Esophagus (tissue), 2 donors: ENCODE data around the gene SLIT1. TPM values are rescaled to one million over a fixed set of nuclear protein-coding genes. Genes with fewer than 3 reads are reported as not detected.

ENCODE experiments used
- H3K27ac ChIP-seq, 2 donors: one replicate each; pipeline ENCODE4 v1.5.1; 2013; ENCODE audit warnings: low read depth in 2 of 2, mild to moderate bottlenecking in 2 of 2, inconsistent platforms in 1 of 2, low read length in 1 of 2, moderate library complexity in 1 of 2
- H3K27me3 ChIP-seq, 2 donors: one replicate each; pipeline ENCODE4 v1.6.1; 2013; ENCODE audit warnings: low read length in 2 of 2, control low read depth in 1 of 2, mild to moderate bottlenecking in 1 of 2; ENCODE audit not compliant: insufficient read depth in 2 of 2, control insufficient read depth in 1 of 2
- H3K36me3 ChIP-seq, 2 donors: one replicate each; pipeline ENCODE4 v1.6.1; 2013; ENCODE audit warnings: low read length in 1 of 2; ENCODE audit not compliant: control insufficient read depth in 2 of 2, insufficient read depth in 2 of 2
- H3K4me1 ChIP-seq, 2 donors: one replicate each; pipeline ENCODE4 v1.6.1; 2013; ENCODE audit warnings: low read length in 1 of 2; ENCODE audit not compliant: control insufficient read depth in 2 of 2, insufficient read depth in 2 of 2
- H3K4me3 ChIP-seq, 2 donors: one replicate each; pipeline ENCODE4 v1.5.1; 2013; ENCODE audit warnings: low read length in 2 of 2, mild to moderate bottlenecking in 2 of 2, low read depth in 1 of 2, moderate library complexity in 1 of 2
- H3K9me3 ChIP-seq, 2 donors: one replicate each; pipeline ENCODE4 v1.6.1; 2013; ENCODE audit warnings: mild to moderate bottlenecking in 2 of 2, low read depth in 1 of 2, low read length in 1 of 2, moderate library complexity in 1 of 2; ENCODE audit not compliant: control insufficient read depth in 2 of 2, insufficient read depth in 1 of 2
- WGBS, 2 donors: extraction: QIAGEN DNeasy Blood & Tissue Kit; methylation state at CpG; one replicate each; pipeline ENCODE4 v1.1.7; 2013; 5-methylcytosine and 5-hydroxymethylcytosine counted together
- polyA plus RNA-seq, 2 donors: library from polyadenylated mRNA; stranded (reverse); fragments of 200-250 nt; gene quantifications; one replicate each; pipeline ENCODE4 v1.2.3, GENCODE V29; 2013
- donor health status: healthy with polysubstance abuse.
- donor health status: Bipolar disorder and iron deficiency.

The SLIT1 gene
- polyA plus RNA-seq, 2 donors = 0.02 TPM

- WGBS, 2 donors = 73 to 81% methylated on average over 14 to 15 of the region's 15 CpGs
- no peak overlapping the region for H3K4me3 ChIP-seq
- no peak overlapping the region for H3K27ac ChIP-seq
- peaks cover 0 to 8% of the 10 kb centered on the region in 2 donors for H3K27me3 ChIP-seq
- H3K36me3 ChIP-seq = no peaks in the 10 kb centered on the region
- H3K9me3 ChIP-seq = no peaks in the 10 kb centered on the region
- peaks cover 3 to 4% of the 10 kb centered on the region in 2 donors for H3K4me1 ChIP-seq
Measured at GRCh38 chr10:97060441-97061084, 125.2 kb downstream of the SLIT1 start.

DNA sequence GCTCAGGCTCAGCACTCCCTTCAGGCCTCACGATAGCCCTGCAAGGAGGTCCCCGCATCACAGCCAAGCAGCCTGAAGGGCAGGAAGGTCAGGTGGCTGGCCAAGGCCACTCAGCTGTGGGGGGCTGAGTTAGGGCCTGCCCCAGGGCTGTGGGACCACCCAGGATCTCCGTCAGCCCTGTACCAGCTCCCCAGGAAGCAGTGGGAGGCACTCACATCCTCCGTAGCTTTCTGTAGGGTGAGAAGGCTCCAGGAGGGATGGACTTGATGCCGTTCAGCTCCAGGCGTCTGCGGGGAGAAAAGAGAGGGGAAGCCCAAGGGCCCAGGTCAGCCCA is 125.9 kb downstream of the SLIT1 start:
- 77 to 88% methylated on average over 7 of the region's 7 CpGs for WGBS, 2 donors

DNA sequence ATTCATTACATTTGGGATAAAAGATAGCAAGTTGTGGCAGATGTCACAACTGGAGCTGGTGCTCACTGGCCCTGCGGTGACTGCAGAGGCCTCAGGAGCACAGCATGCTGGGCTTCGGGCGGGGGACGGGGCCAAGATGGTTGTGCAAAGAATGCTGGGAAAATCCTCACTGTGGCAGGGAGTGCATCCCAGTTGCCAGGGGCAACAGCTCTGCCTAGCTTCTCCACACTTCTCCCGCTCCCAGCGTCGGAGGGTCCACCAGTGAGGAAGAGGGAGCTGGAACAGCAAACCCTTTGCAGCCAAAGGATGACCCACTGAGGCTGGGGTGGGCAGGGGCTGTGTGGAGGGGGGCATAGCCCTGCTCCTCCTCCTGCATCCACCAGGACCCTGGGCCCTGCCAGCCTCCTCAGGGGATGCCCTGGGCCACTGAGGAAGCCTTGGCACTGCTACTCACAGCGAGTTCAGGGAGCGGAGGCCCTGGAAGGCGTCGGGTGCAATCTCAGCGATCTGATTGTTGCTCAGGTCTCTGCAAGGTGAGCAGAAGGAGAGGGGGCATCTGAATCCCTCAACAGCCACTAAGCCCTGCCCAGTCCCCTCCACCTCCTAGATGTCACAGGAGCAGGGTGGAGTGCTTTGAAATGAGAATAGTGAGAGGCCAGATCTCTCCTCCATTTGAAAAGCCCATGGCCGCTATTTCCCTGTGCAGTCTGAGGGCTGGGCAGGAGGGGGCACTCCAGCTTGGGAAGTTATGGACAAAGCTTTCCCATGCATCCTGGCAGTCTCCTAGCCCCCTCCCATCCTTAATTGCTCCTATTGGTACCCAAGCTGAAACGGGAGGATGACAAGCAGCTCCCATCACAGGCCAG is 126.5 kb downstream of the SLIT1 start:
- no peak overlapping the region for H3K4me3 ChIP-seq
- H3K27me3 ChIP-seq = peaks cover 0 to 3% of the 10 kb centered on the region in 2 donors
- H3K27ac ChIP-seq = no peak overlapping the region
- WGBS, 2 donors = 61 to 75% methylated on average over 13 to 14 of the region's 14 CpGs
- H3K4me1 ChIP-seq = peaks cover 0 to 3% of the 10 kb centered on the region in 2 donors
- no peaks in the 10 kb centered on the region for H3K36me3 ChIP-seq
- no peaks in the 10 kb centered on the region for H3K9me3 ChIP-seq

More for the DNA sequence above, 125.9 kb downstream of the SLIT1 start:
- H3K36me3 ChIP-seq = no peaks in the 10 kb centered on the region
- H3K9me3 ChIP-seq = no peaks in the 10 kb centered on the region
- no peak overlapping the region for H3K4me3 ChIP-seq
- peaks cover 0 to 8% of the 10 kb centered on the region in 2 donors for H3K27me3 ChIP-seq
- no peak overlapping the region for H3K27ac ChIP-seq
- peaks cover 3 to 4% of the 10 kb centered on the region in 2 donors for H3K4me1 ChIP-seq

GRCh38 chr10:97058521-97058920 is 127.2 kb downstream of the SLIT1 start:
- WGBS, 2 donors = 32 to 33% methylated on average over 4 of the region's 4 CpGs
- Histone ChIP-seq H3K9me3 (no peaks in the 10 kb centered on the region), H3K27me3 (no peaks in the 10 kb centered on the region), H3K4me1 (peaks cover 0 to 3% of the 10 kb centered on the region in 2 donors), H3K4me3 (no peak overlapping the region), H3K36me3 (no peaks in the 10 kb centered on the region), H3K27ac (no peak overlapping the region)

DNA sequence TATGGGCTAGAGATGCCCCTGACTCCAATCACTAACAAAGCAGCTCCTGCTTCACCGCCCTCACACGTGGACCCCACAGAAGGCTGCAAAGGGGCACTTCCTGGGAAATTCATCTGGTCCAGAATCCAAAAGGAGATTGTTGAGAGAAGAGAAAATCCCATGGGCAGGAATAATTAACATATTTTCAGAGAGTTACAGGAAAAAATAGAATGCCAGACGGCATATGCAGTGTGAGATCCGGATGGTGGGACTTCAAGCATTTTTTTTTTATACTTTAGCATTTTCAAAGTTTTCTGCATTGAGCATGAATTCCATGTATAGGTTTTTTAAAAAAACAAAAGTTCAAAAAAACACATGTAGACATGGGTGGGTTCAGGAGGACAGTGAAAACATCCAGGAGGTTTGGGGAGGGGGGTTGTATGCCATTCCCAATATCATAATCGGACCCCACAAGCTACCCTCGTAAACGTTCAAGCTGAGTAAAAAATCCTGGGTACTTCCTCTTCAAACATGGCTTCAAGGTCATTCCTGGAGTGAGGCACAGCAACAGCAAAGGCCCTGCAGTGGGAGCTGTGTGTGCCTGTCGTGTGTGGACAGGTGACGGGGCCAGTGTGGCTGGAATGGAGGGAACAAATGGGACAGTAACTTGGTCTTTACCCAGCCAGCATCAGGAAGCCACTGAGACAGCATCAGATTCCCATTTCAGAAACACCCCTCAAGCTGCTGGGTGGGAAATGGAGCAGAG is 128.1 kb downstream of the SLIT1 start:
- H3K9me3 ChIP-seq = no peaks in the 10 kb centered on the region
- H3K27ac ChIP-seq = no peak overlapping the region
- H3K4me1 ChIP-seq = peaks cover 0 to 3% of the 10 kb centered on the region in 2 donors
- WGBS, 2 donors = 73 to 83% methylated on average over 9 of the region's 9 CpGs
- H3K36me3 ChIP-seq = no peaks in the 10 kb centered on the region
- H3K27me3 ChIP-seq = no peaks in the 10 kb centered on the region
- H3K4me3 ChIP-seq = no peak overlapping the region

- no peaks in the 10 kb centered on the region for H3K9me3 ChIP-seq
- WGBS, 2 donors = 87 to 89% methylated on average over 12 of the region's 12 CpGs
- H3K36me3 ChIP-seq = no peaks in the 10 kb centered on the region
- H3K27ac ChIP-seq = no peak overlapping the region
- no peaks in the 10 kb centered on the region for H3K27me3 ChIP-seq
- H3K4me1 ChIP-seq = peaks cover 0 to 3% of the 10 kb centered on the region in 2 donors
- H3K4me3 ChIP-seq = no peak overlapping the region
Measured at GRCh38 chr10:97056003-97056630, 129.6 kb downstream of the SLIT1 start.

DNA sequence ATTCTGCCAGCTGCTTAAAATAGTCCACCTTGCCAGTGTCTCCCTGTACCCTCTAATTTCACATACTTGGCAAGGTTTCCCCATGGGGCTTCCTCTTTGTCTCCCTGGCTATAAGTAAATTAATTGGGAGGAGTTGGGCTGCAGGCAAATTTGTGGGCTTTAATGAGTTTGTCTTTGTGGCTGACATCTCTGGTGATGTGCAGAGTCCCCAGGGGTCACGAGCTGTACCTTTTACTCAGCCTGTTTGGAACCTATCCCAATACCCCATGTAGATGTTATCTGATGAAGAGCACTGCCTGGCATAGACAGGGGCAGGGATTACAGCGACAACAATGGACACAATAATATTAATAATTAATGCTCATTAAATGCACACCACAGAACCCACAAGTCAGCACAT is 132.5 kb downstream of the SLIT1 start:
- no peak overlapping the region for H3K27ac ChIP-seq
- H3K36me3 ChIP-seq = no peaks in the 10 kb centered on the region
- no peaks in the 10 kb centered on the region for H3K27me3 ChIP-seq
- H3K4me1 ChIP-seq = no peaks in the 10 kb centered on the region
- H3K9me3 ChIP-seq = no peaks in the 10 kb centered on the region
- H3K4me3 ChIP-seq = no peak overlapping the region
- 64 to 71% methylated on average over 2 of the region's 2 CpGs for WGBS, 2 donors

GRCh38 chr10:97050956-97051496 is 134.7 kb downstream of the SLIT1 start:
- H3K4me3 ChIP-seq = no peak overlapping the region
- H3K27me3 ChIP-seq = no peaks in the 10 kb centered on the region
- 53 to 71% methylated on average over 4 of the region's 4 CpGs for WGBS, 2 donors
- H3K36me3 ChIP-seq = no peaks in the 10 kb centered on the region
- no peaks in the 10 kb centered on the region for H3K4me1 ChIP-seq
- H3K27ac ChIP-seq = no peak overlapping the region
- H3K9me3 ChIP-seq = no peaks in the 10 kb centered on the region

- no peaks in the 10 kb centered on the region for H3K4me1 ChIP-seq
- H3K36me3 ChIP-seq = no peaks in the 10 kb centered on the region
- 66 to 79% methylated on average over 3 of the region's 3 CpGs for WGBS, 2 donors
- H3K4me3 ChIP-seq = no peak overlapping the region
- H3K27me3 ChIP-seq = no peaks in the 10 kb centered on the region
- no peaks in the 10 kb centered on the region for H3K9me3 ChIP-seq
- H3K27ac ChIP-seq = no peak overlapping the region
Measured at GRCh38 chr10:97050205-97050745, 135.5 kb downstream of the SLIT1 start.
